Measurements from ENCODE around the gene SPINK1.
"Not testable (repeated sequence)": the region's sequence is repeated elsewhere in the genome, so short reads cannot be mapped to it uniquely, and the experiment has no call there.

The SPINK1 gene

GRCh38 chr5:147809830-147810666 lies 21.4 kb downstream of the SPINK1 start:
- in situ Hi-C loops (cut with HindIII; ENCODE audit: low sequenced_read_pairs): no loop called here
- no peak overlapping the region for H3K4me3 ChIP-seq (ENCODE audit: low read depth, low read length)
- TF ChIP-seq CTCF (IDR thresholded peaks at IDR 0.05; ENCODE audit: low read depth, low read length, missing control alignments): no peak
- DNase-seq (ENCODE audit: low read depth): no peak

GRCh38 chr5:147805030-147805454 lies 26.4 kb downstream of the SPINK1 start:
- no peak overlapping the region for H3K4me3 ChIP-seq (ENCODE audit: low read depth, low read length)
- in situ Hi-C loops (cut with HindIII; ENCODE audit: low sequenced_read_pairs): no loop called here
- DNase-seq (ENCODE audit: low read depth): no peak
- no peak for TF ChIP-seq CTCF (IDR thresholded peaks at IDR 0.05; ENCODE audit: low read depth, low read length, missing control alignments)

GRCh38 chr5:147804334-147804733 lies 27.1 kb downstream of the SPINK1 start:
- in situ Hi-C loops (cut with HindIII; ENCODE audit: low sequenced_read_pairs): loop anchor here (5.0 kb wide), 1 partner anchor 97 kb away; no protein-coding TSS in a partner anchor
- no peak for DNase-seq (ENCODE audit: low read depth)
- no peak for TF ChIP-seq CTCF (IDR thresholded peaks at IDR 0.05; ENCODE audit: low read depth, low read length, missing control alignments)
- no peak overlapping the region for H3K4me3 ChIP-seq (ENCODE audit: low read depth, low read length)

GRCh38 chr5:147803926-147804325 lies 27.5 kb downstream of the SPINK1 start:
- in situ Hi-C loops (cut with HindIII; ENCODE audit: low sequenced_read_pairs): loop anchor here (5.0 kb wide), 1 partner anchor 97 kb away; no protein-coding TSS in a partner anchor
- DNase-seq (ENCODE audit: low read depth): no peak
- H3K4me3 ChIP-seq (ENCODE audit: low read depth, low read length): no peak overlapping the region
- no peak for TF ChIP-seq CTCF (IDR thresholded peaks at IDR 0.05; ENCODE audit: low read depth, low read length, missing control alignments)

GRCh38 chr5:147803161-147803560 lies 28.3 kb downstream of the SPINK1 start:
- not testable (repeated sequence) for H3K4me3 ChIP-seq (ENCODE audit: low read depth, low read length); DNase-seq (ENCODE audit: low read depth)
- in situ Hi-C loops (cut with HindIII; ENCODE audit: low sequenced_read_pairs): loop anchor here (5.0 kb wide), 1 partner anchor 96 kb away; no protein-coding TSS in a partner anchor

GRCh38 chr5:147801461-147801860 lies 30.0 kb downstream of the SPINK1 start:
- DNase-seq (ENCODE audit: low read depth): no peak
- in situ Hi-C loops (cut with HindIII; ENCODE audit: low sequenced_read_pairs): loop anchor here (5.0 kb wide), 1 partner anchor 94 kb away; no protein-coding TSS in a partner anchor
- no peak overlapping the region for H3K4me3 ChIP-seq (ENCODE audit: low read depth, low read length)
- no peak for TF ChIP-seq CTCF (IDR thresholded peaks at IDR 0.05; ENCODE audit: low read depth, low read length, missing control alignments)

- no peak for DNase-seq (ENCODE audit: low read depth)
- no peak for TF ChIP-seq CTCF (IDR thresholded peaks at IDR 0.05; ENCODE audit: low read depth, low read length, missing control alignments)
- in situ Hi-C loops (cut with HindIII; ENCODE audit: low sequenced_read_pairs): loop anchor here (5.0 kb wide), 1 partner anchor 93 kb away; no protein-coding TSS in a partner anchor
- no peak overlapping the region for H3K4me3 ChIP-seq (ENCODE audit: low read depth, low read length)
Measured at GRCh38 chr5:147800491-147800890, 31.0 kb downstream of the SPINK1 start.
